GM20000 (cell line): ENCODE data around the gene NDUFS6.

Source experiments
- DNase-seq: peaks from one replicate; pipeline ENCODE4 v3.0.0; 2012; ENCODE audit warnings: low spot score
- TF ChIP-seq, protein P1 (sequence below): IDR thresholded peaks from 2 replicates; pipeline ENCODE4 v1.5.1; 2012; ENCODE audit warnings: mild to moderate bottlenecking, control low read depth; ENCODE audit errors: extremely low read depth, missing control alignments

The NDUFS6 gene

DNA sequence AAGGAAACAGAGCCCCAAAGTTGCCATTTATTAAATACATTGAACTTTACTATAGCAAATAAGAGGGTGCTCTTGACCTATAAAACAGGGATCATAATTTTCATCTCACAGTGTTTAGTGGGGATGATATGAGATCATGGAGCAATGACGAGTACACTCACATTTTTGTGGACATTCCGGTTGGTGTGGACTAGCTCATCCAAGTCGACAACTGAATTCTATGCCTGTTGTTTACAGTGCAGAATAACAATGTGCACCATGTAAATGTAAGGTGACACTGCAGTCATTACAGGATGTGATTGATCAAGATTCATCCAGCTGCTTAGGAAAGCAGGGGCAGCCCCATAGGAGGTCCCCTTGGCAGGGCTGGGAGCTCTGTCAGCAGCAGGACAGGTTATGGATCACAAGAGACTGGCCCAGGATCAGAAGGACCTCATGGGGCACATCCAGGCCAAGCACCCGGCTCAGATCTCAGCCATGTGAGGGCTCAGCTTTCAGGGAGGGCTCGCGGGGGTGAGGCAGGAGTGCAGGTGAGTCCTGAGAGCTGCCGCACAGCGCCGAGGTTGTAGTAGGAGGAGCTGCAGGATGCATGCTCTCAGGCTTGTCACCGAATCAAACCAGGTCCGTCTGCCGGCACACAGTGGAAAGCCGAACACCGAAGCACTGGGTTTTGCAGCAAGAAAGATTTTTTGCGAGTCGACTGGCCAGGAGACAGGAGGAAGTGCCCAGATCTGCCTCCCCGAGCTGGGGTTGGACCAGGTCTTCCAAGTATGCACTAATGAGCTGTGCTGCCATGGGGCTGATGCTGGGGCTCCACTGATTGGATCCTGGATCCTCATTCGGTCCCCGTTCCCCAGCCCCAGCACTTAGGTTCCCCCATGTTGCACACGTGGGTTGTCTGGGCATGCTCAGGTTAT lies 29.8 kb upstream of the NDUFS6 start:
- TF ChIP-seq, protein P1, sequence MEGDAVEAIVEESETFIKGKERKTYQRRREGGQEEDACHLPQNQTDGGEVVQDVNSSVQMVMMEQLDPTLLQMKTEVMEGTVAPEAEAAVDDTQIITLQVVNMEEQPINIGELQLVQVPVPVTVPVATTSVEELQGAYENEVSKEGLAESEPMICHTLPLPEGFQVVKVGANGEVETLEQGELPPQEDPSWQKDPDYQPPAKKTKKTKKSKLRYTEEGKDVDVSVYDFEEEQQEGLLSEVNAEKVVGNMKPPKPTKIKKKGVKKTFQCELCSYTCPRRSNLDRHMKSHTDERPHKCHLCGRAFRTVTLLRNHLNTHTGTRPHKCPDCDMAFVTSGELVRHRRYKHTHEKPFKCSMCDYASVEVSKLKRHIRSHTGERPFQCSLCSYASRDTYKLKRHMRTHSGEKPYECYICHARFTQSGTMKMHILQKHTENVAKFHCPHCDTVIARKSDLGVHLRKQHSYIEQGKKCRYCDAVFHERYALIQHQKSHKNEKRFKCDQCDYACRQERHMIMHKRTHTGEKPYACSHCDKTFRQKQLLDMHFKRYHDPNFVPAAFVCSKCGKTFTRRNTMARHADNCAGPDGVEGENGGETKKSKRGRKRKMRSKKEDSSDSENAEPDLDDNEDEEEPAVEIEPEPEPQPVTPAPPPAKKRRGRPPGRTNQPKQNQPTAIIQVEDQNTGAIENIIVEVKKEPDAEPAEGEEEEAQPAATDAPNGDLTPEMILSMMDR = no peak
- no peak for DNase-seq

- no peak for DNase-seq
- TF ChIP-seq, protein P1 = no peak
Observed at GRCh38 chr5:1772634-1773033, 28.6 kb upstream of the NDUFS6 start.

DNA sequence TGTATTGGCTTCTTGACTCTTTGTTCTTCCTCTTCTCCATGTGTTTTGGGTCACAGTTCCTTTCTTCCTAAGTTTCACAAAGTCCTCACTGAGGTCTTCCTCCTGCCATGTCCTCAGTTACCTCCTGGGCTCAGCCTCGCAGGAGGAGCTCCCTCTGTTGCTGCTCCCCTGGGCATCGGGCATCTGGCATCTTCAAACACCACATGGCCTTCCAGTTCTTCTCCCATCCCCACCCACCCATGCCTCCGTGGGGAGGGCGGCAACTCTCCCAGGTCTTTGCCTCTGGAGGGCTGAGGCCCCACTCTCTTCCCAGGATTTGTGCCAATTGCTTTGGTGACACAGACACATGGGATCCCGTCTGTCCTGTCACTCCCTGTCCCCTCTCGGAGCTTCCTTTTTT lies 24.4 kb upstream of the NDUFS6 start:
- DNase-seq = no peak

DNA sequence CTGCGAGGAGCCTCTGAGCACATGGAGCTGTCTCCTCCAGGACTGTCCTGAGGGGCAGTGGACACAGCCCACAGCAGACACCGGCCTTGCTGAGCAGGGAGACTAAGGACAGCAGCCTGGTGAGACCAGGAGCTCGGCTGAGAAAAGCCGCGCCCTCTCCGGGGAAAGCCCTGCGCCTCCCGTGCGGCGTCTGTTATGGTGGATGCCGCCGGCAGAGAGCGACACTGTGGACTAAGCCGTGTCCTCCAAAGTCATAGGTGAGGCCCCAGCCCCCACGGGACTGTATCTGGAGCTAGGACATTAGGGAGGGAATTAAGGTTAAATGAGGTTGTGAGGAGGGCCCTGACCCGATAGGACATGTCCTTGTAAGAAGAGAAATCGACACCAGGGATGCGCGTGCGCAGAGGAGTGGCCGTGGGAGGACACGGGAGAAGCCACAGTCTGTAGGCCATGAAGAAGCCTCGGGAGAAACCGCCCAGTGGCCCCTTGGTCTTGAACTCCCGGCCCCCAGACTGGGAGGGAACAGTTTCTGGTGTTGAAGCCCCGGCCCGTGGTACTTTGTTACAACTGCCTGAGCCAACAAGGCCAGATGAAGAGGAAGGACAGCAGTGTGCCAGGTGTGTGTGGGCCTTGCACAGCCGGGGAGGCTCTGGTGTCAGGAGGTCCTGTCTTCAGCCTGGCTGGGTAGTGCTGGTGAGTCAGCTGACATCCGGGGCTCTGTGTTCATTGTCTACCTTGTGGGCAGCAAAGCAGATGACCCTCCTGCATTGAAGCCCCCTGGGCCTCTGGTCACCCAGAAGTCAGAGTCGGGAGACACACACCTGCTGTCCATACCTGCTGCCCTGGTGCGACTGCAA lies 23.7 kb upstream of the NDUFS6 start:
- TF ChIP-seq, protein P1 = no peak
- no peak for DNase-seq

More for the DNA sequence above, 24.4 kb upstream of the NDUFS6 start:
- TF ChIP-seq, protein P1 = no peak

- DNase-seq = no peak
- TF ChIP-seq, protein P1 = no peak
Observed at GRCh38 chr5:1778138-1779020, 22.8 kb upstream of the NDUFS6 start.

DNA sequence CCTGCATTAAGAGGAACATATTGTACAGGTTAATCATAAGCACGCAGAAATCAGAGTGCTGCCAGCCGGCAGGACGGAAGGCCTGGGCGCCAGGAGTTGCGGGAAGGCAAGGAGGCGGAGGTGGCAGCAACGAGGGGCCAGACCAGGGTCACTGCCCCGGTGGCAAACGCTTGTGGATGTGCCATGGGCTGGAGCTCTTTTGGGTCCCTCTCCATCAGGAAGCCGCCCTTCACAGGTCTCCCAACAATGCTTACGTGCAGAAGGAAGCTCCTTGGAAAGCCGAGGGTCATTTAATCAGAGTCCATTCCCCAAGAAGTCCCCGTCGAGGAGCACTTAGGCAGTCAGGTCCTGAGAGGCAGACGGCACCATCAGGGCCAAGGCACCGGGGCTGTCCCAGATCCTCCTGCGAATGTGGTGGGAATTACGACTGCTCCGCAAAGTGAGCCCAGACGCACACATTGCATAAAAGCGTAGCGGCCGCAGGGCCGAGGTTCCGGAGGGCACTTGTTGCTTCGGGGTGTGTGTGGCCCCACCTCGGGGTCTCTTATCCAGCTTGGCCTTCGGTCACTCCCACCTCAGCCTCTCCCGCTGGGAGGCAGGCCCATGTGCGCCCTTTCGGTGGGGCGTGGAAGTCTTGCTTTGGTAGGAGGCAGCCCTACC lies 22.1 kb upstream of the NDUFS6 start:
- TF ChIP-seq, protein P1 = no peak
- no peak for DNase-seq
